ENCODE measurements around the gene LMAN1L.

LMAN1L gene

GRCh38 chr15:74865316-74865715 is 52.7 kb downstream of the LMAN1L start:
- no peak for DNase-seq

DNA sequence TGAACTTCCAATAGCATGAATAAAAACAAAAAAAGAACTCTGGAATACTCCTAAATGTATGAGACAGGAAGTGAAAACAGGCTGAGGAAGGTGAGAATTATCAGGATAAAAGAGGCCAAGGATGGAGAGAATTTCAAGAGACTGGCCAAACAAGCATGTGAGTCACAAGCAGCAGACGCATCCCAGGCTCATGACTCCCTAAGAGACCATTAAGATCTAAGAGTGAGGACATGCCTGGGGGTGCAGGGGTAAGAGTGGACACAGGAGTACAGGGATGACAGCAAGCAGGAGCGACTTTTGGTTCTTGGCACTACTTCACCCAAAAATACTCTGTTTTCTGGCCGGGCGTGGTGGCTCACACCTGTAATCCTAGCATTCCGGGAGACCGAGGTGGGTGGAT is 53.5 kb downstream of the LMAN1L start:
- no peak for DNase-seq

DNA sequence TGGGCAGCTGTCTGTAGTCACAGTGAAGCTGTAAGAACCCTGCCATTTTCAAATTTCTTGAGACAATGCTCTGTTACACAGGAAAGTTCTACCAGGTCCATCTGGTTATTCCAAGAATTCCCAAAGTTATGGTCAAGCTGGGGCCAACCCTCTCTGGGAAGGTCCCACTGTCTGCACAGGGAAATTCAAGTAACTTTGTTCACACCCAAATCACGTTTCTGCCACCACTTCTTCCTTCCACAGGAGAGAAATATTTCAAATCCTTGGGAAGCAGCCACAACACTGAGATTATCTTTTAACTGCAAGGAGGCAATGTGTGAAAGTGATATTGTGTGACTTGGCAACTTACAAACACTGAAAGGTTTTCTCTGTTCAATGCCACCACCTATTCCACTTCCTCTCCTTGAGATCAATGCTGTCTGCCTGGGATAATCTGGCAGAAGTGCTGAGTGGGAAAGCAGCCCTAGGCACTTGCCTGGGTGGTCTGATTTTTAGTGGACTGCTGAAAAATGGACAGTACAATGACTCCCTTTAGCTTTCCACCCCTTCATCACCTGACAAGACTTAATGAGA is 54.9 kb downstream of the LMAN1L start:
- no peak for DNase-seq

DNA sequence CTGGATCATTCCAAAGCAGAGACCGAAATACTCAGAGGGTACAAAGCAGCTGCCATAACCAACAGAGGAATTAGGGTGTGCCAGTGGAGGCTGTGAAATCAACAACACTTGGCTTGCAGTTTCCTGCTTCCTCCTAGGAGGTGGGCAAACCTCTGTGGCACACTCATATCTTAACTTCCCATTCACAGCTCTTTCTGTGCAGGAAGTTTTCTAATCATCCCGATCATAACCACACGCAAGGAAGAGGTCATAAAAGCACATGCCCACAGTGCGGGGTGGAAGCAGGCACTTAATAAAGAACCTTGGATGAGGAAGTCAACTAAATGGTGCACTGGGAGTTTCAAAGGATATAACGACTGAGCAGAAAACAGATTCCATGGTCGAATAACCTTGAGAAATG is 55.4 kb downstream of the LMAN1L start:
- peak; percentile 97 for DNase-seq

DNA sequence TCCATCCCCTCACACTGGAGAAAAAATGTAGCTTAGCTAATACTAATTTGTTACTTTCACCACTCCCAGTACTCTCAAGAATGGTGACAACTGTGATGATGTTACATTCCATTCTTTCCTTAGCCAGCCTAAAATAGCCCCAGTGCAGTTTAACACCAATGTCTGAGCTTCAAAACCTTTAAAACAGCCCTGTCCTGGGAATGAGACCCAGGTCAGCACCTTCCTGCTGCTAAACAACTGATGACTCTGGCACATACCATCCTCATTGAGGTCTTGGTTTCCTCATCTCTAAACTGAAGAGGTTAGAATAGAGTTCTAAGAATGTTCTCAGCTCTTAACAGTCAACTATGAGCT is 56.7 kb downstream of the LMAN1L start:
- no peak for DNase-seq

DNA sequence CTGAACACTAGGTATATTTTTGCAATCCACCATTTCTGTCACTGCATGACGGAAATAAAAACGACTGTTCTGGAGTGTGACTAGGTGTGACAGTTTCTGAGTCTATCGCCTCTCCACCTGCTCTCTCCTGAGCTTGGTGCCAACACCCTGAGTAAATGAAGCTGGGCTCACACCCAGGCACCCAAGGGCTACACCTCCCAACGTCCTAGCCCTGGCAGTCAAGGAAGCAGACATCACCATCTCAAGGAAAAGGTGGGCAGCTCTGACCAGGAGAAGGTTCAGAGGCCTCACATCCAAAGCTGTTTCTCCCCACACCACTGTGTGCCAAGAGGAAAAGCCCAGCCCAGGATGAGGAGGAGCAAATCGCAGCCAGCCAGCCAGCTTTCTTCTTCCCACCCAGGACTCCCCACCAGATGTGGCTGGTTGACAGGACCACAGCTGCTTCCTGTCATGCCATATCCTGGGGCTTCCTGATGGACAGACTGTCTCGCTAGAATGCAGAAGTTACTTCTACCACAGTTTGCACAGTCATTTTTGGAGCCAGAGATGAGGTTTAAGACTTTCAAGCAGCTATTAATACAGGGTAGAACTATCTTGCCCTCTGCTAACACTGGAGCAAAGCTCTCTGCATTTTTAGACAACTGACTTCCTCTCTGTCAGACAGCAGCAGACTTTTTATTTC is 57.2 kb downstream of the LMAN1L start:
- peak; percentile 94 for DNase-seq

DNA sequence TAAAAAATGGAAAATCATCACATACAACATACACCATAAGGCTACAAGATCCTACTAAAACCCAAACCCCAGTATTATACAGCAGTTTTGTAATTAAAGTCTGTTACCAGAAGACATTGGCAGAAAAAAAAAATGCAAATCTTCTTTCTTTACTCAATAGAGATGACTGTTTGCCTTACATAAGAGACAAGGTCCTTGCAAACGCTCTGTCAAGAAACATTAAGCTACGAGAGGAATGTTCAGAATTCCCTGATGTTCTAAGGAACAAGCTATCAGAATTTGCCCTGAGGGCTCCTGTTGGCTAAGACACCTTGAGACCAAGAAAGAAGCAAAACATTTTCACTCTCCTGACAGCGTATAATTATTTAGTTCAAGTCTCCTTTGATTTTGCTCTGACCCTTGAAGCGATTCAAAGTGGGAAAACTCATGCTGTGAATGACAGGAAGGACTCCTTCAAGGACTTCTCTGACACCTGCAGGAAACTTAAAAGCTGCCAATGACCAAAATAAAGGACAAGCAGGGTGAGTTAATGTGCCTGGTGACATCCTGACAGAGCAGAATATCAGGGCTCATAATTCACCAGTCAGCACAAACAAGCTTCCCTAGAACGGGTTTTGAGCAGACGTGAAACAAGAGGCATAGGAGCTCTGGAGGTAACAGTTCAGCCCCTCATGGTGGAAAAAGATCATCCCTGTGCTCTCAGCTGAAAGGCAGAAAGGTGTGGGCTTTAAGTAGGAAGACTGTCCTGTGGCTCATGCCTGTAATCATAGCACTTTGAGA is 58.0 kb downstream of the LMAN1L start:
- DNase-seq, result no peak

GRCh38 chr15:74872702-74873035 is 60.0 kb downstream of the LMAN1L start:
- DNase-seq, result no peak

- peak; percentile 76 for DNase-seq
These were observed 60.6 kb downstream of the LMAN1L start, which contains the start of gene SCAMP2 for GRCh38 chr15:74873036-74873755. Gene SCAMP2 (minus strand): TSS chr15:74873365. CDS start chr15:74873255, 110 bp downstream.

GRCh38 chr15:74873756-74874424 is 61.3 kb downstream of the LMAN1L start:
- DNase-seq, result peak; percentile 36
